NCI-H1092 treated with DMSO at 0.1 percent for 48 hours (cell line): Measurements from ENCODE around the gene ST3GAL2.
A peak's percentile ranks its signal among the peaks of the same experiment; 100 is the strongest.
"Not testable (repeated sequence)": the region's sequence is repeated elsewhere in the genome, so short reads cannot be mapped to it uniquely, and the experiment has no call there.

Source experiments
- DNase-seq: peaks from one replicate; lab custom pipeline; 2025; lab: John Stamatoyannopoulos, UW

The ST3GAL2 gene

GRCh38 chr16:70417661-70418060 lies 21.2 kb downstream of the ST3GAL2 start:
- no peak for DNase-seq

- peak; percentile 24 for DNase-seq
These were observed 21.9 kb downstream of the ST3GAL2 start for GRCh38 chr16:70416748-70417616.

- DNase-seq: not testable (repeated sequence)
These were observed 25.3 kb downstream of the ST3GAL2 start for GRCh38 chr16:70413572-70413971.

- DNase-seq: no peak
These were observed 26.5 kb downstream of the ST3GAL2 start for GRCh38 chr16:70412385-70412784.

- DNase-seq: no peak
These were observed 28.2 kb downstream of the ST3GAL2 start for GRCh38 chr16:70410734-70411133.

- no peak for DNase-seq
These were observed 31.1 kb downstream of the ST3GAL2 start for GRCh38 chr16:70407811-70408274.

GRCh38 chr16:70406104-70406503 lies 32.8 kb downstream of the ST3GAL2 start:
- not testable (repeated sequence) for DNase-seq

- no peak for DNase-seq
These were observed 35.8 kb downstream of the ST3GAL2 start for GRCh38 chr16:70402916-70403659.

GRCh38 chr16:70399951-70400350 lies 38.9 kb downstream of the ST3GAL2 start:
- DNase-seq: no peak

- no peak for DNase-seq
These were observed 39.5 kb downstream of the ST3GAL2 start for GRCh38 chr16:70399381-70399780.

- DNase-seq: no peak
These were observed 40.6 kb downstream of the ST3GAL2 start for GRCh38 chr16:70398177-70398743.

GRCh38 chr16:70396246-70396904 lies 42.5 kb downstream of the ST3GAL2 start:
- no peak for DNase-seq

- peak; percentile 13 for DNase-seq
These were observed 43.5 kb downstream of the ST3GAL2 start for GRCh38 chr16:70395345-70395901.

- DNase-seq: no peak
These were observed 44.0 kb downstream of the ST3GAL2 start for GRCh38 chr16:70394853-70395252.

GRCh38 chr16:70393662-70394061 lies 45.2 kb downstream of the ST3GAL2 start:
- DNase-seq: no peak

GRCh38 chr16:70392606-70393005 lies 46.3 kb downstream of the ST3GAL2 start:
- DNase-seq: no peak

- no peak for DNase-seq
These were observed 46.9 kb downstream of the ST3GAL2 start for GRCh38 chr16:70391881-70392481.

- DNase-seq: no peak
These were observed 47.5 kb downstream of the ST3GAL2 start for GRCh38 chr16:70391446-70391845.

GRCh38 chr16:70390774-70391173 lies 48.1 kb downstream of the ST3GAL2 start:
- no peak for DNase-seq

- no peak for DNase-seq
These were observed 50.8 kb downstream of the ST3GAL2 start for GRCh38 chr16:70388006-70388680.
